Left renal cortex interstitium (tissue), 4 donors: ENCODE results near the gene AMIGO1. TPM values are rescaled to one million over a fixed set of nuclear protein-coding genes. Genes with fewer than 3 reads are reported as not detected.

Source experiments
- DNase-seq, 4 donors: peaks; one replicate each; pipeline ENCODE4 v3.0.0-alpha.2; 2013; ENCODE audit warnings: low read depth in 4 of 4, low spot score in 2 of 4, missing footprints in 1 of 4
- polyA plus RNA-seq, 4 donors: library from polyadenylated mRNA; unstranded; fragments of 120-200 nt; gene quantifications; one replicate each; pipeline ENCODE4 v1.2.1, GENCODE V29; 2013; ENCODE audit not compliant: insufficient read length in 4 of 4

Gene AMIGO1
- polyA plus RNA-seq, 4 donors, result 7.2 to 10.0 (median 8.1) TPM

GRCh38 chr1:109466452-109467300 is 42.9 kb downstream of the AMIGO1 start, which contains the start of gene SYPL2:
SYPL2 (plus strand) TSS chr1:109466546; CDS start chr1:109466844, 298 bp downstream.
- DNase-seq, result peak in 1 of 4 donors; percentile 32

- no peak for DNase-seq
These were observed 43.4 kb downstream of the AMIGO1 start for GRCh38 chr1:109466125-109466451.

- no peak for DNase-seq
These were observed 51.7 kb downstream of the AMIGO1 start for GRCh38 chr1:109457819-109458218.

- no peak for DNase-seq
These were observed 54.9 kb downstream of the AMIGO1 start for GRCh38 chr1:109454497-109455133.

Other genes starting within 250 kb of the AMIGO1 start
- 10 to 100 TPM; 22.2 to 29.6 (median 27.6) TPM for gene PSRC1, start 226.6 kb downstream of the AMIGO1 start, polyA plus RNA-seq
- gene MYBPHL, start 202.7 kb downstream of the AMIGO1 start, polyA plus RNA-seq, result under 1 TPM in 2 of 4 donors, not detected in 2; 0.09 to 0.30 TPM
- 10 to 100 TPM; 52.1 to 60.4 (median 56.9) TPM for gene SORT1, start 111.8 kb downstream of the AMIGO1 start, polyA plus RNA-seq
- gene PSMA5, start 83.3 kb downstream of the AMIGO1 start, polyA plus RNA-seq, result 100 to 1,000 TPM in 3 of 4 donors, 10 to 100 TPM in 1; 94.8 to 123 (median 107) TPM
- 10 to 100 TPM in 2 of 4 donors, 1 to 10 TPM in 2; 5.6 to 14.0 (median 11.2) TPM for gene SYPL2, start 43.2 kb downstream of the AMIGO1 start, polyA plus RNA-seq
- gene ATXN7L2, start 25.8 kb downstream of the AMIGO1 start, polyA plus RNA-seq, result 10 to 100 TPM in 3 of 4 donors, 1 to 10 TPM in 1; 6.9 to 17.7 (median 11.8) TPM
- gene CYB561D1, start 15.6 kb downstream of the AMIGO1 start, polyA plus RNA-seq, result 10 to 100 TPM in 1 of 4 donors, 1 to 10 TPM in 3; 7.8 to 10.1 (median 8.9) TPM
- 1 to 10 TPM in 2 of 4 donors, under 1 TPM in 2; 0.58 to 1.0 (median 0.81) TPM for gene GPR61, start 30.1 kb upstream of the AMIGO1 start, polyA plus RNA-seq
- gene GNAI3, start 38.9 kb upstream of the AMIGO1 start, polyA plus RNA-seq, result 10 to 100 TPM; 10.1 to 13.8 (median 12.2) TPM
- not detected for gene GNAT2, start 109.9 kb upstream of the AMIGO1 start, polyA plus RNA-seq
- gene AMPD2, start 110.1 kb upstream of the AMIGO1 start, polyA plus RNA-seq, result 10 to 100 TPM; 40.7 to 66.9 (median 51.5) TPM
- 10 to 100 TPM; 49.3 to 65.5 (median 61.8) TPM for gene GSTM4, start 146.4 kb upstream of the AMIGO1 start, polyA plus RNA-seq
- 100 to 1,000 TPM; 143 to 275 (median 238) TPM for gene GSTM2, start 158.3 kb upstream of the AMIGO1 start, polyA plus RNA-seq
- gene GSTM1, start 178.1 kb upstream of the AMIGO1 start, polyA plus RNA-seq, result 100 to 1,000 TPM in 1 of 4 donors, 1 to 10 TPM in 3; 1.7 to 119 (median 3.1) TPM
- 10 to 100 TPM; 34.2 to 55.5 (median 39.7) TPM for gene GSTM5, start 202.5 kb upstream of the AMIGO1 start, polyA plus RNA-seq
- 100 to 1,000 TPM; 201 to 268 (median 237) TPM for gene GSTM3, start 231.3 kb upstream of the AMIGO1 start, polyA plus RNA-seq